ENCODE data around the gene ADAMTS16.

- TF ChIP-seq CTCF (IDR thresholded peaks at IDR 0.05) (no peak), POLR2A (IDR thresholded peaks at IDR 0.05) (no peak)
Observed at GRCh38 chr5:5294429-5294828, 154.3 kb downstream of the ADAMTS16 start.
